Left cardiac atrium (tissue), 4 donors: Measurements from ENCODE around the gene SNTG2. TPM values are rescaled to one million over a fixed set of nuclear protein-coding genes. Genes with fewer than 3 reads are reported as not detected.

Experiments used
- ATAC-seq, 2 donors: fragments of 200-7000 bp; cut with Tn5 transposase; one replicate each; pipeline ENCODE4 v1.9.1; 2020; ENCODE audit warnings: mild to moderate bottlenecking in 2 of 2, moderate library complexity in 2 of 2
- DNase-seq: peaks from one replicate; pipeline ENCODE4 v3.0.0-alpha.2; 2020
- intact Hi-C, 2 donors: fragments of 100-400 bp; cut with DNase I; formaldehyde crosslinking; loops; one replicate each; pipeline versions ENCODE4 v1.14.1 to v1.15.1; 2022 to 2023
- total RNA-seq, 2 donors: library from RNA; stranded (reverse); fragmentation: NEBNext Ultra II Directional; extraction: Animal tissue kit (Norgen Biotek cat#: 25700); gene quantifications; one replicate each; pipeline ENCODE4 v1.2.1, GENCODE V29; 2021
- donor health status: DM: no; HTN: yes; CAD: no.
- donor health status: DM: no; HTN: yes; CAD: no; lungs with severe emphysema.
- donor health status: DM: yes; HTN: yes; CAD: no.
- donor health status: Dilated cardiomyopathy.

The SNTG2 gene
- total RNA-seq, 2 donors from 2014 or later, result 1.6 to 2.9 TPM

- intact Hi-C loops, result no loop called here
- DNase-seq, result no peak
- ATAC-seq, result no peak
Measured at GRCh38 chr2:1235806-1236205, 285.2 kb downstream of the SNTG2 start.

DNA sequence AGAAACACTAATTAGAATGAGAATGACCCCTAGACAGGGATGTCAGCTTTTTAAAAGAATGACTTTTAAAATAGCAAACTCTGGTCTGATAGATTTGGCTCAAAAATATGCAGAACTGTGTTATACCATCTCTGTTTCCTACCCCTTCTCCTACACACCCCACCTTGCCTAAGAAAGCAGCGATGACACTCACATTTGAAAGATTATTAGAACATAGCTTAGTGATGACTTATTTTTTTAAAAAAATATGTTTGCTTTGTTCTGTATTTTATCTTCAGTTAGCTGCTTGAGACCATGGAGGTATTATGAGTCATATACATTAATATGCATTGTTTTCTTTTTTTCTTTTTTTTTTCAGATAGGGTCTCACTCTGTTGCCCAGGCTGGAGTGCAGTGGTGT is 286.0 kb downstream of the SNTG2 start:
- ATAC-seq, result no peak
- intact Hi-C loops, result no loop called here
- no peak for DNase-seq

- intact Hi-C loops, result no loop called here
- DNase-seq (no peak), ATAC-seq (no peak)
Measured at GRCh38 chr2:1237783-1238182, 287.1 kb downstream of the SNTG2 start.

DNA sequence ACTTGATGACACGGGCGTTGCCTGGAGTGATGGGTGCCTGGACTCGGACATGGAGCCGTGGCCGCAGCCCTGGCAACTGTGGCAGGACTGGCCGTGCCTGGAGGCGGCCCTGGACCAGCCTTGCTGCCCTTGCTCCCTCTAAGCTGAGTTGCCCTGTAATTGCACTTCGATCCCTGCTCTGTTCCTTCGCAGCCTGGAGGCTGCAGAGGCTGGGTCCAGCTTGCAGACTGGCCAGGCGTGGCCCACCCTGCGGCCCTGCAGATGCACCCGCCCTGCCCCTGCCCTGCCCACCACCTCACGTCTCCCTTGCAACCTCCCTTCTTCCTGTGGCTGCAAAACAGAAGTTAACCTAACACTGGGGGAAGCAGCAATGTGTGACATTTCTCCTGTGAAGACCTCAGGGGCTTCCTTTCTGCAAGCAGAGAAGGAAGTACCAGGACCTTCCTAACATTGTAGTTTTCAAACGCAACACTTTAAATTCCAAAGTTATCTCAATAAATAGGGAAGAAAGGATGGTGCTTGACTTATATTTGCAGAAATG is 288.0 kb downstream of the SNTG2 start:
- no peak for DNase-seq
- no peak for ATAC-seq
- intact Hi-C loops, result no loop called here

DNA sequence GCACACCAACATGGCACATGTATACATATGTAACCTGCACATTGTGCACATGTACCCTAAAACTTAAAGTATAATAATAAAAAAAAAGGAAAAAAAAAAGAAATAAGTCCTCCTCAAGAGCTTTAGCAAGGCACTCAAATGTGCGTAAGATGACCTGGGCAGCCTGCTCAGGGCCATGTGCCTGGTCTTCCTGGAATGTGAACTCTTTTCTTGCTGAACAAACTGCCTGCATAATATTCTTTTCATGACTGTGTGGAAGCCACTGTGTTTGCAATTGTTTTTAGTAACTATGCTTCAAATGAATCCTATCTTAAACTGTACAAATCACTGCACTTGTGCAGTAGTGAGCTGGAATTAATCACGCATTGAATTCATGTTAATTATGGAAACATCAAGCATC is 294.5 kb downstream of the SNTG2 start:
- intact Hi-C loops, result no loop called here
- ATAC-seq (no peak), DNase-seq (no peak)

DNA sequence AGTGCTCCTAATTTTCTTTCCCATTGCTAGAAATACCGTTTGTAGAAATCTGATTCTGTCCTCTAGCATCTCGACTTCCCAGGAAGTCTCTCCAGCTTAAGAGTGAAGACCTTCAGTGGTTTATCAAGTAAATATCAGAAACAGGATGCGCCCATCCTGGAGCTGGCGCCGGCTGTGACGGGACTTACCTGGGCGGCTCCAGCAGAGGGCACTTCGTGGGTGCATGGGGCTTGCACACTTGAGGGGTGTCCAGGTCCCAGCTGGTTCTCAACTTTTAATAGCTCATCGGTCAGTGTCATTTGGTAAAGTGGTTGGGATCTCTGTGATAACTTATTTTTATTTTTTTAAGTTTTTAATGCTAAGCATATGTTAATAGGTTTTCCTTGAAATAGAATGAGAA is 295.6 kb downstream of the SNTG2 start:
- no peak for ATAC-seq
- intact Hi-C loops, result no loop called here
- DNase-seq, result no peak

DNA sequence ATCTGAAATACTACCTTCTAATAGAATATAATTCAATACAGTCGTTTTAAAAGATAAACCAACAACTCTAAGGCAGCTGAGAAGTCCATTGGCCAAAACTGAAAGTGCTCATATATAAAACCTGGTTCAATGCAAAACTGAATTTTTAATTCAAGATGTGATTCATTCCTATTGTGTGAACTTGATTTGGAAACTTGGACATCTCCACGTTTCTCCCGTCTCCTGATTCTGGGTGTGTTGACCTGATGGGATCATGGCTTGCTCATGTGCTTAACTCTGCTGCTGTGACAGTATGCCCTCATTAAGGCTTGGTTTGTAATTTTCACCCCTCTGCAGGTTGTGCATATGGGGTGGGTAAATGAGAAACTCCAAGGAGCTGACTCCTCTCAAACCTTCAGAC is 296.3 kb downstream of the SNTG2 start:
- ATAC-seq (no peak), DNase-seq (no peak)
- intact Hi-C loops, result no loop called here

DNA sequence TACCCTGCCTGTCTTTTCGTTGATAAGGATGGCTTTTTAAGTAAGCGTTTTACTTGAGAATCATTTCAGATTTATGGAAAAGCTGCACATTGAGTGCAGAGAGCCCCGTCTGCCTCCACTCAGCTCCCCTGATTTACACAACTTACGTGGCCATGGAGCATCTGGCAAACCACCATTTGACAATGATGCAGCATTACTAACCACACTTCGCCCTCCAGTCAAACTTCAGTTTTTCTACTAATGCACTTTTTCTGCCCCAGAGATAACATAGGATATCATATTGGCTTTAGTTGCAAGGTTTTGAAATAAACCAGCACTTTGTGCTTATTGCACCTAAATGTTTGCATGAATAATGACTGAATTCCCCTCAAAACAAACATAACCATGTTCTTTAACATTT is 297.5 kb downstream of the SNTG2 start:
- no peak for ATAC-seq

GRCh38 chr2:1249897-1250687 is 299.4 kb downstream of the SNTG2 start:
- ATAC-seq (no peak), DNase-seq (no peak)
- intact Hi-C loops, result no loop called here

More for the DNA sequence above, 297.5 kb downstream of the SNTG2 start:
- DNase-seq, result no peak
- intact Hi-C loops, result no loop called here

DNA sequence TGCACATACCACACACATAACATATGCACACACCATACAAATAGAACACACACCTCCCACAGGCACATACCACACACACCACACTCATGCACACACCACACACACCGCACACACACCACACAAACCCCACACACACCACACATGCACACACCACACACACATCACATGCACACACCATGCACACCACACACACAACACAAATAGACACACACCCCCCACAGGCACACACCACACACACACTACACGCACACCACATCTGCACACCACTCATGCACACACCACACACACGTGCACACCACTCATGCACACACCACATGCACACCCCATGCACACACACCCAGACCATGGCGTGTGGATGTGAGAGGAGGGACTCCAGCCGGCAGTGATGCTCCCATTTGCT is 300.9 kb downstream of the SNTG2 start:
- ATAC-seq (no peak), DNase-seq (no peak)
- intact Hi-C loops, result no loop called here

- ATAC-seq (no peak), DNase-seq (no peak)
- intact Hi-C loops, result no loop called here
Measured at GRCh38 chr2:1253629-1254028, 303.0 kb downstream of the SNTG2 start.

GRCh38 chr2:1254662-1255343 is 304.2 kb downstream of the SNTG2 start:
- DNase-seq (no peak), ATAC-seq (no peak)
- intact Hi-C loops, result no loop called here

GRCh38 chr2:1256632-1257324 is 306.1 kb downstream of the SNTG2 start:
- DNase-seq (no peak), ATAC-seq (no peak)
- intact Hi-C loops, result no loop called here

- intact Hi-C loops, result no loop called here
- DNase-seq, result no peak
- ATAC-seq, result no peak
Measured at GRCh38 chr2:1257334-1257733, 306.7 kb downstream of the SNTG2 start.

- intact Hi-C loops, result no loop called here
- ATAC-seq, result no peak
- no peak for DNase-seq
Measured at GRCh38 chr2:1259746-1260145, 309.1 kb downstream of the SNTG2 start.

DNA sequence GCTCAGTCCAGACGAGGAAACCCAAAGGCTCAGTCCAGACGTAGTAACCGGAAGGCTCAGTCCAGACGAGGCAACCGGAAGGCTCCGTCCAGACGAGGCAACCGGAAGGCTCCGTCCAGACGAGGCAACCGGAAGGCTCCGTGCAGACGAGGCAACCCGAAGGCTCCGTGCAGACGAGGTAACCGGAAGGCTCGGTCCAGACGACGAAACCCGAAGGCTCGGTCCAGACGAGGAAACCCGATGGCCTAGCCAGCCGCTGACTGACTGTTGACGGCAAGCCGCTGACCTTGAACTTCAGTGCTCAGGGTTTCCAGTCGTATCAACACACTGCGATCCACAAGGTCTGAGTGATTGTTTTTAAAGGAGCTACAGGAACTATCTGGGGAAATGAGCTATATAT is 312.0 kb downstream of the SNTG2 start:
- ATAC-seq (no peak), DNase-seq (no peak)
- intact Hi-C loops, result no loop called here

- intact Hi-C loops, result no loop called here
- no peak for ATAC-seq
- DNase-seq, result no peak
Measured at GRCh38 chr2:1265454-1265853, 314.8 kb downstream of the SNTG2 start.

GRCh38 chr2:1266351-1266750 is 315.7 kb downstream of the SNTG2 start:
- ATAC-seq (no peak), DNase-seq (no peak)
- intact Hi-C loops, result no loop called here

GRCh38 chr2:1268034-1268433 is 317.4 kb downstream of the SNTG2 start:
- no peak for DNase-seq
- ATAC-seq, result no peak
- intact Hi-C loops, result no loop called here

GRCh38 chr2:1269812-1270211 is 319.2 kb downstream of the SNTG2 start:
- DNase-seq, result no peak
- no peak for ATAC-seq
- intact Hi-C loops, result no loop called here
